HG03460 (cell line): ENCODE data around the gene MAGOH.
"Not testable (repeated sequence)": the region's sequence is repeated elsewhere in the genome, so short reads cannot be mapped to it uniquely, and the experiment has no call there.

Source experiments
- ATAC-seq: cut with Tn5 transposase; IDR thresholded peaks from one replicate; pipeline ENCODE4 v1.9.1; 2021; ENCODE audit not compliant: unreplicated experiment

Gene MAGOH

DNA sequence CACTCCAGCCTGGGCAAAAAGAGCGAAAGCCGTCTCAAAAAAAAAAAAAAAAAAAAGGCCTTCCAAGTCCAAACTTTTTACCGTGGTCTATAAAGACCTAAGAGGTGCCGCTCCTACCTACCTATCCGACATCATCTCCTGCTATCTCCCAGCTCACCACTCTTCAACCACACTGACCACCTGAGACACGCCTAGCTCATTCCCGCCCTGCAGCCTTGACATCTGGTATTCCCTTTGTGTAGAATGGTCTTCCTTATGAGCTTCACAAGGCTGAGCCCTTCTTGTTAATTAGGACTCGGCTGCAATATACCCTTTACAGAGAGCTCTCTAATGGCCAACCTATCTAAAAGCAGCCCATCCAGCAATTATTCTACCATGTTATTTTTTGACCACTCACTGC, 680 bp downstream of the MAGOH start:
- ATAC-seq = no peak

DNA sequence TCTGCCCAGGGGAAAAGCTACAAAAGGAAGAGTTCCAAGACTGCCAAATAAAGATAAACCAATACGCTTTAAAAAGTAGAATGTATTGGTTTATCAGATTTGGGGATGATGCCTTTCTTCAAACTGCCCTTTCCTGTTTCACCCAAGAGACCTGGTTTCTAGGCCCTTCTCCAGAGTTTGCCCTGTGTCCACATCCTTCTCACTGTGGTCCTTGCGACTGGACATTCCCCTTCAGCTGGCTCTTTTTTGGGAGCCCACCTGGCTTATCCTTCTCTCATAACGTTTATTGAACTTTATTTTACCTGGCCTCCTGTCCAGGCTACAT, 17.4 kb downstream of the MAGOH start:
- no peak for ATAC-seq

DNA sequence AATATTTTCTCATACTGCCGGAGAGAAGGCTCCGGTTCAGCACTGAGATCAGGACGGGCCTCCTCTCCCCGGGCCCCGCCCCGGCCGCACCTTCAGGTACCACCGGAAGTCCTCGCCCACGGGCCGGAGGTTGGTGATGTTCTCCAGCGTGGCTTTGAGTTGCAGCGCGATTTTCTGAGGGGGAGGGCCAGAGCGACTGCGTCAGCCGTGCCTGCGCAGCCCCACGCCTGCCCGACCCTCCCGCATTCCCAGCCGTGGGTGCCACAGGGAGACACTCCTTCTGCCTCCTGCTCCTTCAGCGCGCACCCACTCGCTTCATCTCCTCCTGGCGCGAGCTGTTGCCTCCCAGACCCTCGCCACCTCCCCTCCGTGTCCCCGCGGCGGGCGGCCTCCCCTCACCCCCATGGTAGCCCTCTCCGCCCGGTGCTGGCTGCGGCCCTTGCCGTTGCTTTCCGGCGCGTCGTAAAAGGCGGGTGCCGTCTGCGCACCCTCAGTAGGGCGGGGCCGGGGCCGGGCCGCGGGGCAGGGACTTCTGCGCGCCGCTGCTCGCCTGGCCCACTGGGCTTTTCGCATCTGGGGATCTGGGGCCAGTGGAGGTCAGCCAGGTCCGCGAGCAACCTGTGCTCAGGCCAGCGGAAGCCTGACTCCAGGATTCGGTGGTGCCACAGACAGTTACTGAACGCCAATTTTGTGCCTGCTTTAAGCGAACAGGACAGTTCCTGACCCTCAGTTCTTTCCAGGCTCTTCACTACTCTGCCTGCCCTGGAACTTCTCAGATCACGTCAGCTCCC, 18.0 kb downstream of the MAGOH start, which contains the start of gene CZIB:
Gene CZIB (minus strand): TSS at position 464 of the 791 bp plus-strand sequence. CDS start 59 bp downstream, at position 405.
- ATAC-seq = peak; percentile 93

DNA sequence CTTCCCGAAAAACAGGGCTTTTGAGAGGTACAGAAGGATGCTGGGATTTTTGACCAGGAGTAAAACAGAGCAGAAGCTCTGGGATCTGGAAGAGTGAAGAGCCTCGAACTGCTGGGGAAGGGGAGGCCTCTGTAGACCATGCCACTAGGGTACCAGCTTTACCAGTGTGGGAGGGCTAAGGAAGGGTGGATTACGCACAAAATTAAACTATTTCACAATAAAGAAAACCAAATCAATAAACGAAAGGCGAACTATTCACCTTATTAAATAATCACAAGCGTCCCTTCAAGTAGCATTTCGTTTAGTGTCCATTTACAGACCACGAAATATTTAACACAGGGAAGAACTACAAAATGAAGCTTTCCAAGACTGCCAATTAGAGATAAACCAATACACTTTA, 18.6 kb downstream of the MAGOH start:
- no peak for ATAC-seq

DNA sequence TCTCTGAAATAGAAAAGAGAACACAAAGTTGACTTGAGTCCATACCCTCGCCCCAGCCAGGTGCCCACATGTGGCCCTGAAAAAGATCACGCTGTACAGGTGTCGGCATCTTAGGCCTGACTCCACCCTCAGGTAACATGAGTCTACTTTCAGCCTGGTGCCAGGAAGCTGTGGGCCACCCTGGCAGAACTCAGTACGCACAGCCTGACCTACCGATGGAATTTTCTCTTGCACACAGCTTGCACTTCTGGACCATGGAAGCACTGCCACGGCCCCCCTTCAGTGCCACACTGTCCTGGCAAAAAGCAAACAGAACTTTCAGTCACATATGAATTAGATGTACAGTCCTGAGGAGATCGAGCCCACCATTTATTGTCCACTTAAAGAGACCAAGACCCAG, 20.1 kb downstream of the MAGOH start:
- no peak for ATAC-seq

DNA sequence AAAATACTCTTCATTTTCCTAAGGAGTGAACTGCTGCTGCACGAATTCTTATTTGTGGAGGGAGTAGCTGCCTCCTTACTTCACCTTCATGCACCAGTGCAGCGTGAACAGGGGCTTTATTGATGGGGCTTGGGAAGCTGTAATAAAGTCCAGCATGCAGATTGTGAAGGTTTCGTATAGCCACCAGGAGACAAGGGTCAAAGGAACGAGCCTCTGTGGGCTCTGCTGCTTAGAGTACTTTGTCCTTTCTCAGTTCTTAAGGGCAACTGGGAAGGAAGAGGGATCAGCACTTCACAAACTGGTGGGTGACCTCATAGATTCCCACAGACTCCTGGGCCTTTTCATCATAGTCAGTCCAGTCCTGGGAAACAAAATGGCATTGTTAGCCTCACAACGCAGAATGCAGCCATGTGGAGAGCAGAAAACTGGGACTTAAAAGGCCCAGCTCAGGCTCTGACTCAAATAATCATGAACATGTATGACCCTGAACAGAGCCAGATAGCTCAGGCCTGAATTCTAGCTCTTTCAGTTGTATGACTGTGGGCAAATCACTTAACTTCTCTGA, 23.9 kb downstream of the MAGOH start:
- no peak for ATAC-seq

DNA sequence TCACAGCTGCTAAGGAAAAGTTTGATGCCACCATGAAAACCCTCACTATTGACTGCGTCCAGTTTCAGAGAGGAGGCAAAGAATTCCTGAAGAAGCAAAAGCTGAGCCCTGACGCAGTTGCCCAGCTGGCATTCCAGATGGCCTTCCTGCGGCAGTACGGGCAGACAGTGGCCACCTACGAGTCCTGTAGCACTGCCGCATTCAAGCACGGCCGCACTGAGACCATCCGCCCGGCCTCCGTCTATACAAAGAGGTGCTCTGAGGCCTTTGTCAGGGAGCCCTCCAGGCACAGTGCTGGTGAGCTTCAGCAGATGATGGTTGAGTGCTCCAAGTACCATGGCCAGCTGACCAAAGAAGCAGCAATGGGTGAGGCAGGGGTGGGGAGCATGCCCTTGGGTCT, 27.4 kb downstream of the MAGOH start:
- no peak for ATAC-seq

DNA sequence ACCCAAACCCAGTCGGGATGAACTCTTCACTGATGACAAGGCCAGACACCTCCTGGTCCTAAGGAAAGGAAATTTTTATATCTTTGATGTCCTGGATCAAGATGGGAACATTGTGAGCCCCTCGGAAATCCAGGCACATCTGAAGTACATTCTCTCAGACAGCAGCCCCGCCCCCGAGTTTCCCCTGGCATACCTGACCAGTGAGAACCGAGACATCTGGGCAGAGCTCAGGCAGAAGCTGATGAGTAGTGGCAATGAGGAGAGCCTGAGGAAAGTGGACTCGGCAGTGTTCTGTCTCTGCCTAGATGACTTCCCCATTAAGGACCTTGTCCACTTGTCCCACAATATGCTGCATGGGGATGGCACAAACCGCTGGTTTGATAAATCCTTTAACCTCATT, 28.0 kb downstream of the MAGOH start:
- no peak for ATAC-seq

DNA sequence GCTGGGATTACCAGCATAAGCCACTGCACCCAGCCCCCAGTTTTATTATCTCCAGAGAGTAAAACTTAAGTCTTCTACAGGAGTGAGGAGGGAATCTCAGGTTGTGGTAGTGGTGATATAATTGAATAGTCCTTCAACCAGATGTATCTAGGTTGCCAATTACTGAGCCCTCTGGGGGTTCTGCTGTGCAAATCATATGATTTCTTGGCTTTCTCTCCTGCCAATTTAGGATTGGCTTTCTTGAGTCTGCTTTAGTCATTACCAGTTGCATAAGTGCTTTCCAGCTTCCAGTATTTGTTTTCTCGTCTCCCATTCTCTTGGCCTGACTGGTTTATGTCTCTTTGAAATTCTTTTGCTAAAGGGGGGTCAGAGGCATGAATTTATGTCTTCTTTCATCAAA, 30.6 kb downstream of the MAGOH start:
- ATAC-seq = no peak

DNA sequence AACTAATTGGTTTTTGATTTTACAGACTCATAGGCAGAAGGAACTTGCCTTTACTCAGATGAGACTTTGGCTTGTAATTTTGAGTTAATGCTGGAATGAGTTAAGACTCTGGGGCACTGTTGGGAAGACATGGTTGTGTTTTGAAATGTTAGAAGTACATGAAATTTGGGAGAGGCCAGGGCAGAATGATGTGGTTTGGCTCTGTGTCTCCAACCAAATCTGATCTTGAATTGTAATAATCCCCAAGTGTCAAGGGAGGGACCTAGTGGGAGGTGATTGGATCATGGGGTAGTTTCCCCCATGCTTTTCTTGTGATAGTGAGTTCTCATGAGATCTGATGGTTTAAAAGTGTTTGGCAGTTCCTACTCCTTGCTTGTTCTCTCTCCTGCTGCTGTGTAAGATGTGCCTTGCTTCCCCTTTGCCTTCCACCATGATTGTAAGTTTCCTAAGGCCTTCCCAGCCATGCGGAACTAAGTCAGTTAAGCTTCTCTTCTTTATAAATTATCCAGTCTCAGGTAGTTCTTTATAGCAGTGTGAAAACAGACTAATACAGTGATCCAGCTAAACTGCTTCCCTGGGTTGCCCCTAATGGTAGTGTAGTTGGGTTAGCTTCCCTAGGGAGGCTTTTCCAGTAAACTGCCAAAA, 31.5 kb downstream of the MAGOH start:
- no peak for ATAC-seq

DNA sequence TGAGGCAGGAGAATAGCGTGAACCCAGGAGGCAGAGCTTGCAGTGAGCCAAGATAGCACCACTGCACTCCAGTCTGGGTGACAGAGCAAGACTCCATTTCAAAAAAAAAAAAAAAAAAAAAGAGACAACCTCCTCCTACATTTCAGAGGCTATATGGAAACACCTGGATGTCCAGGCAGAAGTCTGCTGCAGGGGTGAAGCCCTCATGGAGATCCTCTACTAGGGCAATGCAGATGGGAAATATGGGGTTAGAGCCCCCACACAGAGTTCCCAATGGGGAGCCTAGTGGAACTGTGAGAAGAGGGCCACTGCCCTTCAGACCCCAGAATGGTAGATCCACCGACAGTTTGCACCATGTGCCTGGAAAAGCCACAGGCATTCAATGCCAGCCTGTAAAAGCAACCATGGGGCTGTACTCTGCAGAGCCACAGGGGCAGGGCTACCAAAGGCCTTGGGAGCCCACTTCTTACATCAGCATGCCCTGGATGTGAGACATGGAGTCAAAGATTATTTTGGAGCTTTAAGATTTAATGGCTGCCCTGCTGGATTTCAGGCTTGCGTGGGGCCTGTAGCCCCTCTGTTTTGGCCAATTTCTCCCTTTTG, 32.1 kb downstream of the MAGOH start:
- not testable (repeated sequence) for ATAC-seq

DNA sequence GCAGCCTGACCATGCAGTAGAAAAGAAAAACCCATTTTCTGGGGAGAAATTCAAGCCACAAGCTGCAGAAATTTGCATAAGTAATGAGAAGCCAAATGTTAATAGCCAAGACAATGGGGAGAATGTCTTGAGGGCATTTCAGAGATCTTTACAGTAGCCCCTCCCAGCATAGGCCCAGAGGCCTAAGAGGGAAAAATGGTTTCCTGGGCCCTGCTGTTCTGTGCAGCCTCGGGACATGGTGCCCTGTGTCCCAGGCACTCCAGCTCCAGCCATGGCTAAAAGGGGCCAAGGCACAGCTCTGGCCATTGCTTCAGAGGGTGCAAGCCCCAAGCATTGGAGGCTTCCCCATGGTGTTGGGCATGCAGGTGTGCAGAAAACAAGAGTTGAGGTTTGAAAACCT, 32.8 kb downstream of the MAGOH start:
- not testable (repeated sequence) for ATAC-seq

DNA sequence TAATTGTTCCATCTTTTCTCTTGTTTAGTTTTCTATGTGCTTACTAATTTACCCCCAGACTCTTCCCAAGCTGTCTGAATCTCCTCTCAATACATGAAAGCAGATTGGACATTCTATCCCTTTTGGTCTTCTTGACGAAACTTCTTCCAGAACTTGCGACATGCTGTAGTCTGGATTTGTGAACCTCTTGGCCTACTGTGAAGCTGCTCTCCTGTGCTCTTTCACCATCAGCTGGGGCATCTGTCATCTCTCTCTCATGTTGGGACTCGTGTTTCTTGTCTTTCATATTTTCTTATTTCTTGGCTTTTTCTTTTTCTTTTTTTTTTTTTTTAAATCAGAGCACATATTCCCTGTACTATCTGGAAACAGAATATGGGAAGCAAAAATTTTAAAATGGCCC, 34.9 kb downstream of the MAGOH start:
- no peak for ATAC-seq

DNA sequence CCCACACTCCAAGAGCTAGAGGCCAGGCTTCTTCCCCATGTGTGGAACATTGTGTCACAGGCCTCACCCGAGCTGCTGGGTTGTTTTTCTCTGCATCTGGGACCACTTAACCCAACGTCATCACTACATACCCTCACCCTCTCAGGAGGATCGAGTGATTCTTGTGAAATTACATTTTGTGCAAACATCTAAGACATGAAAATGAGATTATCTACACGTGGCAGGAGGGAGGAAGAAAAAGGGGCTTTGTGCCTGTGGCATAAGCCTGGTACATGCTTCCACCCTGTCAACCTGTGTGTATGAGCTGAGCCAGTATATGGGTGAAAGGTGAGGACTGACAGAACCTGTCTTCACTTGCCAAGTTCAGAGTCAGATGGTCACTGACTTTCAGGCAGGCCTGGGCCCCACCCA, 40.1 kb downstream of the MAGOH start:
- no peak for ATAC-seq

DNA sequence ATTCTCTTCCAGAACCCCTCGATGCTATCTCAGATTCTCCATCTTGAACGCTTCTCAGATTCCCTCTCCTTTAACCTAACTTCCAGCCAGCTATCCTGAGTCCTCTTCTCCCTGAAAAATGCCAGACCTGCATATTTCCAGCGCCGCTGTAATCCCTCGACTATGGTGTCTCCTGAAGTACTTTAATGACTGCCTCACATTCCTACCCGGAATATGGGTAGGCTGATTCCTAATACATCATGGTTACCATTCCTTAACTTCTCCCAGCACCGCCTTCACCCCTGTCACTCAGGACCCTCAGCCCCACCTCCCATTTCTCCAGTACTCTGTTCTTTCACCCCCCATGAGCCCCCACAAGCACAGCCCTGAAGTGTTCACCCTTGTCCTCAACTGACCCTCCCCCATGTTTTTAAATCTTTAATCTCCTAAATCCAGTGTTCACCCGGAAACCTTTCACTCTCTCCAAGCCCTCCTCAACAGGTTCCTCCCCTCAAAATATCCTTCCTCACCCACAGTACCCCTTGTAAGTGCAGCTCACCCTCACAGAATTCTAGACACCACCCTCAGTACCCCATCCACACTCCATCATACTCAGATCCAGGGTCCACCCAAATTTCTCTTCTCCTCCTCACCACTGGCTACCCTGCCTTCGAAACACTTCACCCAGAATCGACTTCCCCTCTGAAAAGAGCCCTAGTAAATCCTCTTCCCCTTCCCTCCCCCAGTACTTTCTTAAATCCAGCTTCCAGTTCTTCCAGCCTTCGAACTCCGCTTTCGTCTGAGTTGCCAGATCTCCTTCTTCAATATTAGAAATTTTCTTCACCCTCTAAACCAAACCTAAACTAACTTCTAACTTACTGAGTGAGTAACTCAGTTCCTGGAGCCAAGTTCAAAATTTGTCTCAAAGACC, 40.8 kb downstream of the MAGOH start:
- no peak for ATAC-seq

DNA sequence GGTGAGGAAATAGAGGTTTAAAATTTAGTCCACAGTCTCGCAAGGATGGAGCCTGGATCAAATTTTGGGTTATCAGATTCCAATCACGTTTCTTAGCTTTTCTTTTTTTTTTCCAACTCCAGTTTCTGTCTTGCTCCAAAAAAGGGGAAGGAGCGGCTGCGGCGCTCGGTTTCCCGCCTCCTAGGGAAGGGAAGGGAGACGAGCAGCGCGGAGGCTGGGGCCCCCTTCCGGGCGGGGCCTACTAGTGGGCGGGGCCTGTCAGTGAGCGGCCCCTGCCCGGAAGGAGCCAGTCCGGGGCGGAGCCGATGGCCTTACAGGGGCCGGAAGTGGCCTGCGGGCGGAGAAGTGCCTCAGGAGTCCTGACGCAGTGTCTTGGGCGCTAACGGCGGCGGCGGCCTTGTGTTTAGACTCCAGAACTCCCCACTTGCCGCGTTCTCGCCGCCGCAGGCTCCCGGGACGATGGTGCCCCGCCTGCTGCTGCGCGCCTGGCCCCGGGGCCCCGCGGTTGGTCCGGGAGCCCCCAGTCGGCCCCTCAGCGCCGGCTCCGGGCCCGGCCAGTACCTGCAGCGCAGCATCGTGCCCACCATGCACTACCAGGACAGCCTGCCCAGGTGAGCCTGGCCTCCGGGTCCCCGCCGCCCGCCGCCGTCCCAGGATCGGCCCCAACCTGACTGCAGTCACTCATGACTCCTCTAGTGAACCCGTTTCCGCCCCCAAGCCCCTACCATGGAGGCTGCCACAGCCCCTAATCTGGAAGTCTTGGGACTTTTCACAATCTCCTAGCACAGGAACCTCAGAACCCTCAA, 41.6 kb downstream of the MAGOH start, which contains the start of gene CPT2:
Gene CPT2 (plus strand): TSS at position 340 of the 806 bp plus-strand sequence. CDS start 120 bp downstream, at position 460.
- ATAC-seq = peak; percentile 99

DNA sequence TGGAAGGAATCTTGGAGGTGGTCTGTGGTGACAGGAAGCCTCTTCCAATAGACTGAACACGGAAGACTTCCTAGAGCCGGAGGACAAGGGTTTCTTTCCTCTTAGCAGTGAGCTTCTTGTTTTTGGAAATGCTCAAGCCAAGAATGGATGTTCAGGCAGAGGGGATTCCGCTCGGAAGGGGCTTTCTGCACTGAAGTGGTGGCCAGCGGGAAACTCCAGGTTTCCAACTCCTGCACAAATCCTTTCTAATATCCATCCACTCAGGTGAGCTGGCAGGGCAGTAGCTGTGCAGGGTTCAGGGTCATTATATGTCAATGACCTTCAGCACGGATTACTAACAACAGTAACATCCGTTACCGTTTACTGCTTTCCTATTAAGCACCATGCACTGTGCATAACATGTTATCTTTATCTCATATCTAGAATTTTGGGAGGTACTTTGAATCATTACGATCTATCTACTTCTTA, 42.3 kb downstream of the MAGOH start:
- ATAC-seq = peak; percentile 2

DNA sequence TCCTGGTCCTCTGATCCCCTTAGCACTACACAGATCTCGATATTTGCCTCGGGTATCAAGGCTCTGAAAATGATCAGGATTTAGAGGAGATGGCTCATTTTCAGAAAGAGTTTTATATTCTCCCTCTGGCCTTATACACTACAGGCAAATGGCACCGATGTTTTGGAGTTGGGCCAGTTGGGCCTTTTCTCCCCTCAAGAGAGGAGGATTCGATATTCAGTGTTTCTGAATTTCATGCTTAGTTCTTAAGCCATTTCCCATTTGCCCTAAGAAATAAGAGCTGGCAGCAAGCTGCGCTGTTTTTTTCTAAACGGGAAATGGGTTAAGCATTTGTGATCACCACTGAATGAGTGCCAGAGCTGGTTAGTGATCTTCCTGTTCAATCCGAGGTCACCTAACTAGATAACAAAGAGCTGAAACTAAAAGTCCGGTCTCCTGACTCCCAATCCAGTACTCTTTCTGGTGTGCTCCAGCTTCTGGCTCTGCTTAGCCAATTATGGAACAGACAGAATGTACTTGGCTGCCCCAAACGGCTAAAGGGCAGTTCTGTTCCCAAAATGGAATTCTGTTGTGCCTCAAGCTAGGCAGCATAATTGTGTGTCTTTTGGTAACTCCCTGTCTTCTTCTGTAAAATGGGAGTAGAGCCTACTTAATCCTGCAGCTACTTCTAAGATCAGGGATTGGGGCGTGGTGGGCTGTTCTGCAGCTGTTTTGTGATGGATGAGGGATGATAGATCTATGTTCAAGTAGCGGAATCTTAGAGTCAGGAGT, 42.9 kb downstream of the MAGOH start:
- no peak for ATAC-seq

DNA sequence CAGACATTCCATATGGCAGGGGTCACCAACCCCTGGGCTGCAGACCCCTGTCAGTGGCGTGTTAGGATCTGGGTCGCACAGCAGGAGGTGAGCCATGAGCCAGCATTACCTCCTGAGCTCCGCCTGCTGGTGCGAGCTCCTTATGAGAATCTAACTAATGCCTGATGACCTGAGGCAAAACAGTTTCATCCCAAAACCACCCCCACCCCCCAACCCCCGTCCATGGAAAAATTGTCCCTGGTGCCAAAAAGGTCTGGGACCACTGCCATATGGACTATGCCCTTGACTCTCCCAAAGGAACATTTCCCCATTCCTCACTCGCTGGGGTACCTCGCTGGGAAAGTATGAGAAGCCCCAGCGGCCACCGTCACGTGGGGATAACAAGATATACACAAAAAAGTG, 48.1 kb downstream of the MAGOH start:
- ATAC-seq = no peak
